Vagina (tissue), 2 donors: Measurements from ENCODE around the gene SH3RF2. TPM values are rescaled to one million over a fixed set of nuclear protein-coding genes. Genes with fewer than 3 reads are reported as not detected.

Experiments used
- DNase-seq, 2 donors: peaks; one replicate each; pipeline ENCODE4 v3.0.0-alpha.2; 2017; ENCODE audit errors: extremely low spot score in 2 of 2
- H3K27ac ChIP-seq: fragments of 200-600 bp; sonication (generic); one replicate; pipeline ENCODE4 v1.5.1; 2019
- H3K27me3 ChIP-seq: fragments of 200-600 bp; sonication (generic); one replicate; pipeline ENCODE4 v1.5.1; 2019
- H3K36me3 ChIP-seq, 2 donors: fragments of 200-600 bp; sonication (generic); one replicate each; pipeline ENCODE4 v1.5.1; 2017 to 2019
- H3K4me1 ChIP-seq: fragments of 200-600 bp; sonication (generic); one replicate; pipeline ENCODE4 v1.5.1; 2019
- H3K4me3 ChIP-seq, 2 donors: fragments of 200-600 bp; sonication (generic); 1 replicate in 1 of 2; 2 replicates in 1 of 2; pipeline ENCODE4 v1.5.1; 2016 to 2019
- H3K9me3 ChIP-seq: fragments of 200-600 bp; sonication (generic); one replicate; pipeline ENCODE4 v1.5.1; 2019
- POLR2A ChIP-seq, 2 donors: fragments of 450-650 bp; IDR thresholded peaks; one replicate each; pipeline ENCODE4 v1.6.1; 2017; ENCODE audit warnings: antibody characterized with exemption in 2 of 2, mild to moderate bottlenecking in 2 of 2, moderate library complexity in 2 of 2
- POLR2AphosphoS5 ChIP-seq, 2 donors: sonication (generic); formaldehyde crosslinking; IDR thresholded peaks; one replicate each; pipeline ENCODE4 v1.9.0; 2017; ENCODE audit warnings: antibody characterized with exemption in 2 of 2, mild to moderate bottlenecking in 2 of 2, low read depth in 1 of 2; ENCODE audit not compliant: insufficient read depth in 1 of 2
- intact Hi-C: fragments of 100-400 bp; cut with DNase I; formaldehyde crosslinking; loops from one replicate; pipeline ENCODE4 v1.15.1; 2023
- total RNA-seq: library from RNA; depleted of rRNA; stranded (reverse); fragments of >200 nt; gene quantifications from one replicate; pipeline ENCODE4 v1.2.3, GENCODE V29; 2016
- TF ChIP-seq, protein P1 (sequence below), 3 experiments: fragments of 450-650 bp in 2 of 3; fragments of 200-600 bp in 1 of 3; sonication (generic) in 1 of 3; IDR thresholded peaks; one replicate each; pipeline ENCODE4 v1.5.1; 2017 to 2019; ENCODE audit warnings: antibody characterized with exemption in 3 of 3, mild to moderate bottlenecking in 2 of 3, moderate library complexity in 2 of 3

The SH3RF2 gene
- total RNA-seq, 1 donor from 2014 or later = 48.4 TPM

- no peaks in the 10 kb centered on the region for H3K9me3 ChIP-seq
- H3K27me3 ChIP-seq = no peaks in the 10 kb centered on the region
- H3K4me3 ChIP-seq = no peak overlapping the region
- TF ChIP-seq, protein P1, sequence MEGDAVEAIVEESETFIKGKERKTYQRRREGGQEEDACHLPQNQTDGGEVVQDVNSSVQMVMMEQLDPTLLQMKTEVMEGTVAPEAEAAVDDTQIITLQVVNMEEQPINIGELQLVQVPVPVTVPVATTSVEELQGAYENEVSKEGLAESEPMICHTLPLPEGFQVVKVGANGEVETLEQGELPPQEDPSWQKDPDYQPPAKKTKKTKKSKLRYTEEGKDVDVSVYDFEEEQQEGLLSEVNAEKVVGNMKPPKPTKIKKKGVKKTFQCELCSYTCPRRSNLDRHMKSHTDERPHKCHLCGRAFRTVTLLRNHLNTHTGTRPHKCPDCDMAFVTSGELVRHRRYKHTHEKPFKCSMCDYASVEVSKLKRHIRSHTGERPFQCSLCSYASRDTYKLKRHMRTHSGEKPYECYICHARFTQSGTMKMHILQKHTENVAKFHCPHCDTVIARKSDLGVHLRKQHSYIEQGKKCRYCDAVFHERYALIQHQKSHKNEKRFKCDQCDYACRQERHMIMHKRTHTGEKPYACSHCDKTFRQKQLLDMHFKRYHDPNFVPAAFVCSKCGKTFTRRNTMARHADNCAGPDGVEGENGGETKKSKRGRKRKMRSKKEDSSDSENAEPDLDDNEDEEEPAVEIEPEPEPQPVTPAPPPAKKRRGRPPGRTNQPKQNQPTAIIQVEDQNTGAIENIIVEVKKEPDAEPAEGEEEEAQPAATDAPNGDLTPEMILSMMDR (IDR thresholded peaks at IDR 0.05) = no peak
- TF ChIP-seq POLR2A (IDR thresholded peaks at IDR 0.05) (no peak), POLR2AphosphoS5 (IDR thresholded peaks at IDR 0.05; ENCODE audit: insufficient read depth in 1 of 2, low read depth in 1 of 2) (no peak)
- H3K27ac ChIP-seq = no peak overlapping the region
- no peak for DNase-seq
- H3K4me1 ChIP-seq = no peaks in the 10 kb centered on the region
- H3K36me3 ChIP-seq = no peaks in the 10 kb centered on the region
- intact Hi-C loops = no loop called here
Observed at GRCh38 chr5:145965804-145966203, 29.4 kb downstream of the SH3RF2 start.

DNA sequence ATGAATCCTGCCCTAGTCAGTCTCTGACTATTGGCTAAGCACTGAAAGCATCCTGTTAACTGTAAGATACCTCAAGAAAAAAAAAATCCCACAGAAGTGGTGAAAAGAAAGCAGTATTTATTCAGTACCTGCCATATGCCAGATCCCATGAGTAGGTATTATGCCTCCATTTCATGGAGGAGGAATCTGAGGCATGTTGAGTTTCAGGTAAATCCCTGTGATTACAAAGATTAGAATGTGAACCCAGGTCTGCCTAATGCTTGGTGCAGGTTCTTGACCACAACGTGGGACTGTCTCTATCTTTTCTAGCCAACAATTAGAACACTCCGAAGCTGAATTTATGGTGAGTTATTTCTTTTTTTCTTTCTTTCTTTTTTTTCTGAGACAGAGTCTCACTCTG is 30.9 kb downstream of the SH3RF2 start:
- Histone ChIP-seq H3K9me3 (no peaks in the 10 kb centered on the region), H3K4me1 (no peaks in the 10 kb centered on the region), H3K36me3 (no peaks in the 10 kb centered on the region), H3K27ac (no peak overlapping the region), H3K4me3 (no peak overlapping the region), H3K27me3 (no peaks in the 10 kb centered on the region)
- TF ChIP-seq POLR2A (IDR thresholded peaks at IDR 0.05) = no peak
- TF ChIP-seq POLR2AphosphoS5 (IDR thresholded peaks at IDR 0.05; ENCODE audit: insufficient read depth in 1 of 2, low read depth in 1 of 2) = no peak
- TF ChIP-seq, protein P1 (IDR thresholded peaks at IDR 0.05) = no peak
- intact Hi-C loops = no loop called here
- no peak for DNase-seq

DNA sequence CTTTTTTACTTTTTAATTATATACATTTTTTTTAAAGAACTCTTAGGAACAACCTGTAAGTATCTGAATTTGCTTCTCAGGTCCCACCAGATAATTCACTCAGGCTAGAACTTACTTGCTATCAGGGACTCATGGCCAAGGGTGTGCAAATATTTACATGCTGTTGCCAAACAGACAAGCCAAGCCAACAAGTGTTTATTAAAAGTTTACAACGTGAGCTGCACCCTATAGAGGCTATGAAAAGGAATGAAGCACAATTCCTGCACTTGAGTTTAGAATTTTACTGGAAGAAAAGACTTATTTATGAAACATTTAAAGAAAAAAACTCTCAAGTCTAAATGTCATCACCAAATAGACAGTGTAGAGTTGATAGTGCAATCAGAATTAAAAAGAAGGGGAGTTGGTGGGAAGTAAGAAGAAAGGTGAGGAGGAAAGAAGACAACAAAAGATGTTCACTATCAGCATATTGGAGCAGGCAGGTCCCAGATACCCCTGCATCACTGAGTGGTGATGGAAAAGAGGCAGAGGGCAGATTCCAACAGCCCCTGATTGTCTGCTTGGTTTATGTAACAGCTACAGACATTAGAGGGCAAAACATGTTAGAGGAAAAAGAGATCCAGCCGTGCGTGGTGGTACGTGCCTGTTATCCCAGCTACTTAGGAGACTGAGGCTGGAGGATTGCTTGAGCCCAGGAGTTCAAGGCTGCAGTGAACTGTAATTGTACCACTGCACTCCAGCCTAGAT is 32.8 kb downstream of the SH3RF2 start:
- Histone ChIP-seq H3K9me3 (no peaks in the 10 kb centered on the region), H3K36me3 (no peaks in the 10 kb centered on the region), H3K4me1 (no peaks in the 10 kb centered on the region), H3K27ac (no peak overlapping the region), H3K4me3 (no peak overlapping the region), H3K27me3 (no peaks in the 10 kb centered on the region)
- no peak for DNase-seq
- TF ChIP-seq POLR2A (IDR thresholded peaks at IDR 0.05) = no peak
- TF ChIP-seq, protein P1 (IDR thresholded peaks at IDR 0.05) = no peak
- TF ChIP-seq POLR2AphosphoS5 (IDR thresholded peaks at IDR 0.05; ENCODE audit: insufficient read depth in 1 of 2, low read depth in 1 of 2) = no peak
- intact Hi-C loops = no loop called here

DNA sequence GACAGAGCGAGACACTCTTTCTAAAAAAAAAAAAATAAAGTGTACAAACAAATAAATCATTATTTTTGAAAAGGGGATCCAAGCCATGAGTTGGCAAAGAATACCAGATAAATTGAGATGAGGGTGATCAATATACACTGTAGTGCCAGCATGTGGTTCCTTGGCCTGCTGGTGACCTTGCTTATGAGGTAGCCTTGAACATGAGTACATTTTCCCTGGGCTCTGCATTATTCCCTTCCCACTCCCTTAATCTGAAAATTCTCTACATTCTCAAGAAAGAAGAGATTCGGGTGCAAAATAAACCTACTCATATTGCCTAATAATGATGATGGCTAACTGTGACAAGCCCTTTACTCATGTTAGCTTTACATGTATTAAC is 33.3 kb downstream of the SH3RF2 start:
- Histone ChIP-seq H3K4me3 (no peak overlapping the region), H3K36me3 (no peaks in the 10 kb centered on the region), H3K4me1 (no peaks in the 10 kb centered on the region), H3K9me3 (no peaks in the 10 kb centered on the region), H3K27ac (no peak overlapping the region), H3K27me3 (no peaks in the 10 kb centered on the region)
- no peak for DNase-seq
- TF ChIP-seq POLR2AphosphoS5 (IDR thresholded peaks at IDR 0.05; ENCODE audit: insufficient read depth in 1 of 2, low read depth in 1 of 2) (no peak), POLR2A (IDR thresholded peaks at IDR 0.05) (no peak)
- TF ChIP-seq, protein P1 (IDR thresholded peaks at IDR 0.05) = no peak
- intact Hi-C loops = no loop called here

- H3K4me1 ChIP-seq = peaks cover 8% of the 10 kb centered on the region
- H3K4me3 ChIP-seq = no peak overlapping the region
- no peaks in the 10 kb centered on the region for H3K27me3 ChIP-seq
- intact Hi-C loops = no loop called here
- TF ChIP-seq POLR2A (IDR thresholded peaks at IDR 0.05) (no peak), POLR2AphosphoS5 (IDR thresholded peaks at IDR 0.05; ENCODE audit: insufficient read depth in 1 of 2, low read depth in 1 of 2) (no peak)
- TF ChIP-seq, protein P1 (IDR thresholded peaks at IDR 0.05) = no peak
- DNase-seq = no peak
- no peaks in the 10 kb centered on the region for H3K36me3 ChIP-seq
- H3K9me3 ChIP-seq = no peaks in the 10 kb centered on the region
- no peak overlapping the region for H3K27ac ChIP-seq
Observed at GRCh38 chr5:145971108-145971507, 34.7 kb downstream of the SH3RF2 start.
